ENCODE results near the gene CHST11.
"Not testable (repeated sequence)": the region's sequence is repeated elsewhere in the genome, so short reads cannot be mapped to it uniquely, and the experiment has no call there.

CHST11 gene

DNA sequence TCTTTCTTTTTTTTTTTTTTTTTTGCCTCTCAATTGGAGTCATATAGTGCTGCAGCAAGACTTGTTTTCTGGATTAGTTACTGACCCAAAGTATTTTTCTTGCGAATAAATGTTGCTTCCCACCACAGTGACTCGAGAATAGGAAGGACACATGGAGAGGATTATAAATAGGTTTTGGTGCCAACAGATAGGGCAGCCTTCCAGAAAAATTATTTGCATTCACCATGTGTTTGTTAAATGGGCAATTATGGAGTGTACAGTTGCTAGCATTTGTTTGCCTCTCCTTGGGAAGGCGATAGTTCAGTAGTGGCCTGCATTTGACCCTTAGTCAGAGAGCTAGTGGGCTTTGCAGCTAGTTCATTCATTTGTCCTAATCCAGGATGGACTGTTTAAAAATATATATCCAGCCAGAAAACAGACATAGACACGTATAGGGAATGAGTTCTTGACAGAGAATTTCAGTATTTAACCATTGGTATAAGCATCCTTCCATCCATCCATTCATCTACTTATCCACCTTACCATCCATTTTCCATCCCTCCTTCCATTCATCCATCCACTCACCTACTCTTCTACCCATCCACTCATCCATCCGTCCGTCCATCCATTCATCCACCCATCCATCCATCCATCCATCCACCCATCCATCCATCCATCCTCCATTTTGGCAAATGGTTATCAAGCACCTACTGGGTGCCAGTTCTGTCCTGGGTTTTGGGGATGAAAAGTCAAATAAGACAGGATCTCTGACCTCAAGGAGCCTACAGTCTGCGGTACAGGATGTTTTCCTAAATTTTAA, 67.5 kb downstream of the CHST11 start:
- Histone ChIP-seq H3K4me1 (peaks cover 54 to 62% (median 59%) of the 10 kb centered on the region in 10 experiments), H3K4me3 (peak overlapping the region in 3 of 10 experiments; percentile 11 to 39 (median 25); a peak in 4 of 20 replicates), H4K20me1 (peaks cover 24 to 55% (median 28%) of the 10 kb centered on the region in 11 experiments; a peak in 21 of 22 replicates), H3K27me3 (no peaks in the 10 kb centered on the region), H3K36me3 (peaks cover 25 to 50% (median 40%) of the 10 kb centered on the region in 11 experiments), H3K4me2 (peak overlapping the region; percentile 67 to 96 (median 90)), H3K27ac (peak overlapping the region; percentile 24 to 88 (median 79); a peak in 20 of 22 replicates), H3K9me3 (replicated peaks in 1 of 11) (peaks cover 30 to 48% (median 43%) of the 10 kb centered on the region in 11 experiments), H3K9ac (peak overlapping the region in 9 of 11 experiments; percentile 8 to 74 (median 66); a peak in 16 of 22 replicates)
- TF ChIP-seq Cebpa-rat (IDR thresholded peaks at IDR 0.05): no peak

DNA sequence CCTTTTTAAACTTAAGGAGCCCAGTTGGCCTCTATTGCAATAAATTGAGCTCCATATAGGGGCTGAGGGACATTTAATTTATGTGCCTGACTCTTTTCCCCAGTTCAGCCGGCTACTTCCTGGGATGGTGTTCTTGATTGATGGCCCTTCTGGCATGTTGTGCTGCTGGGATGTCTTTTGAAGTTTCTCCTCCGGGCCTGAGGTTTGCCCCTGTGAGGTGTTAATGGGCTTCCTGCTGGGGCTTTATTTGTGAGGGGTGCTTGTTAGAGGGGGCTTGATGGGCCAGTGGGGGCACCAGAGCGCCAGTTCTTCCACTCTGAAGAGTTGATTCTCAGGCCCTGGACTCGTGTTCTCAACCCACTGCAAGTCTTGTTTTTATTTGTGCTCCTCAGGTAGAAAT, 69.6 kb downstream of the CHST11 start:
- Histone ChIP-seq H3K27ac (peak overlapping the region in 7 of 11 experiments; percentile 5 to 36 (median 13); a peak in 7 of 22 replicates), H3K9me3 (replicated peaks in 1 of 11) (peaks cover 35 to 67% (median 61%) of the 10 kb centered on the region in 11 experiments), H3K27me3 (no peaks in the 10 kb centered on the region), H3K9ac (no peak overlapping the region), H4K20me1 (peaks cover 3 to 45% (median 15%) of the 10 kb centered on the region in 11 experiments; a peak in 15 of 22 replicates), H3K4me1 (peaks cover 33 to 41% (median 38%) of the 10 kb centered on the region in 10 experiments), H3K36me3 (peaks cover 25 to 71% (median 56%) of the 10 kb centered on the region in 11 experiments), H3K4me2 (no peak overlapping the region), H3K4me3 (peak overlapping the region in 2 of 10 experiments; percentile 18 to 21; a peak in 5 of 20 replicates)
- TF ChIP-seq Cebpa-rat (IDR thresholded peaks at IDR 0.05): no peak

DNA sequence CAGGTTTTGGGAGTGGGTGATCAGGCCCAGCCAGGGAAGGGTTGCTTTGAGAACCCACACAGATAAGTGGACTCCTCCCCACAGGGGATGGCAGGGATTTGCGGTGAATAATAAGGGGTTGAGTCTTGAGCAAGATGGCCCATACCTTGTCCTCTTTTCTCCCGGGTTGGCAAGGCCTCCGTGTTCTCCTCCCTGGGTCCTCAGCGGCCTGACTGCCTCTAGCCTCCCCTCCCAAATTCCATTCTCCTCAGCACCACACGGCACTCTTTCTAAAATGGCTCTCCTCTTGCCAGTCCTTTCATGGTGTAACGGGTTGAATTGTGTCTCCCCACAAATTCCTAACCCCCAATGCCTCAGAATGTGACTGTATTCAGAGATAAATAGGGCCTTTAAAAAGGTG, 70.0 kb downstream of the CHST11 start:
- Histone ChIP-seq H3K27me3 (no peaks in the 10 kb centered on the region), H3K4me3 (peak overlapping the region in 4 of 10 experiments; percentile 16 to 21 (median 18); a peak in 6 of 20 replicates), H3K27ac (peak overlapping the region in 7 of 11 experiments; percentile 5 to 36 (median 13); a peak in 6 of 22 replicates), H3K9me3 (replicated peaks in 1 of 11) (peaks cover 35 to 71% (median 62%) of the 10 kb centered on the region in 11 experiments), H3K9ac (no peak overlapping the region), H3K36me3 (peaks cover 25 to 76% (median 59%) of the 10 kb centered on the region in 11 experiments), H3K4me2 (no peak overlapping the region), H4K20me1 (peaks cover under 1 to 45% (median 15%) of the 10 kb centered on the region in 11 experiments; a peak in 15 of 22 replicates), H3K4me1 (peaks cover 30 to 38% (median 35%) of the 10 kb centered on the region in 10 experiments)
- no peak for TF ChIP-seq Cebpa-rat (IDR thresholded peaks at IDR 0.05)

DNA sequence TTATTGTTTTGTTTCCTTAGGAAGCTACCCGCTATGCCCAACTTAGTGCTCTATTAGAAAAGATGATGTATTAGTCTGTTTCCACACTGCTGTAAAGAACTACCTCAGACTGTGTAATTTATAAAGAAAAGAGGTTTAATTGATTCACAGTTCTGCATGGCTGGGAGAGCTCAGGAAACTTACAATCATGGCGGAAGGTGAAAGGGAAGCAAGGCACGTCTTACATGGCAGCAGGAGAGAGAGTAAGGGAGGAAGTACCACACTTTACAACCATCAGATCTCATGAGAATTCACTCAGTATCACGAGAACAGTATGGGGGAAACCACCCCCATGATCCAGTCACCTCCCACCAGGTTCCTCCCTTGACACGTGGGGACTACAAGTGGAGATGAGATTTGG, 70.9 kb downstream of the CHST11 start:
- Histone ChIP-seq H3K9me3 (replicated peaks in 1 of 11) (peaks cover 35 to 77% (median 62%) of the 10 kb centered on the region in 11 experiments), H3K4me3 (peak overlapping the region in 2 of 10 experiments; percentile 4 to 7; a peak in 2 of 20 replicates), H3K36me3 (peaks cover 25 to 82% (median 62%) of the 10 kb centered on the region in 11 experiments), H4K20me1 (peaks cover under 1 to 42% (median 22%) of the 10 kb centered on the region in 11 experiments; a peak in 14 of 22 replicates), H3K4me1 (peaks cover 25 to 37% (median 32%) of the 10 kb centered on the region in 10 experiments)
- H3K9ac ChIP-seq, H3K27me3 ChIP-seq, H3K4me2 ChIP-seq, H3K27ac ChIP-seq: not testable (repeated sequence)

DNA sequence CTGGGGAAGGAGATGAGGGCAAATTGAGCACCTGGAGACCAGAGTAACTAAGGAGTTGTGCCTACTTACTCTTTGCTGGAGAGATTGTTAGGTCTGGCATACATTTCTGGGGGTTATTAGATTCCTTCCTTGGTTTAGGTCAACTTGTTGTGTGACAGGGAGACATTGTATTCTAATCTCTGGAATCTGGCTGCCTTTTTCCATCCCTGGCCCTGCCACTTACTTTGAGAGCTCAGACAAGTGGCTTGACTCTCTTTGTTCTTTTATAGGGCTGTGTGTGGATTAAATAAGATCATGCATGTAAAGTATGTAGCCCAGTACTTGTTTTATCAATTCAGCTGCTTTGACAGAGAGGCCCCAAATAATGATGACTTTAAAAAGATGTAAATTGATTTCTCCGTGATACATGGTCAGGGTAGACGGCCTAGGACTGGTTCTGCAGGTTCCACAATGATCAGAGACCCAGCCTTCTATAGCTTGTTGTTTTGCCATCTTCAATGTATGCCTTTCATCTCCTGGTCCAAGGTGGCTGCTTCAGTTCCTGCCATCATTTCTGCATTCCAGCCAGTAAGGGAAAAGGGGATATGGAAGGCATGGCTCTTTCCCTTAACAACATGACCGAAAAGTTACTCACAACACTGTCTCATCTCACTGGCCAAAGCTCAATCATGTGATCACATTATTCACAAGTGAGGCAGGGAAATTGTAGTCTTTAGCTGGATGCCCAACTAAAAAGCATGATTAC, 72.6 kb downstream of the CHST11 start:
- peaks cover 17 to 45% (median 35%) of the 10 kb centered on the region in 11 experiments; a peak in 18 of 22 replicates for H4K20me1 ChIP-seq
- H3K9me3 ChIP-seq (replicated peaks in 1 of 11): peaks cover 35 to 76% (median 62%) of the 10 kb centered on the region in 11 experiments
- no peak overlapping the region for H3K4me3 ChIP-seq
- H3K9ac ChIP-seq: no peak overlapping the region
- H3K4me1 ChIP-seq: peaks cover 25 to 37% (median 32%) of the 10 kb centered on the region in 10 experiments
- no peak overlapping the region for H3K27ac ChIP-seq
- peaks cover 25 to 85% (median 62%) of the 10 kb centered on the region in 11 experiments for H3K36me3 ChIP-seq
- no peak overlapping the region for H3K4me2 ChIP-seq
- H3K27me3 ChIP-seq: no peaks in the 10 kb centered on the region
- no peak for TF ChIP-seq Cebpa-rat (IDR thresholded peaks at IDR 0.05)

DNA sequence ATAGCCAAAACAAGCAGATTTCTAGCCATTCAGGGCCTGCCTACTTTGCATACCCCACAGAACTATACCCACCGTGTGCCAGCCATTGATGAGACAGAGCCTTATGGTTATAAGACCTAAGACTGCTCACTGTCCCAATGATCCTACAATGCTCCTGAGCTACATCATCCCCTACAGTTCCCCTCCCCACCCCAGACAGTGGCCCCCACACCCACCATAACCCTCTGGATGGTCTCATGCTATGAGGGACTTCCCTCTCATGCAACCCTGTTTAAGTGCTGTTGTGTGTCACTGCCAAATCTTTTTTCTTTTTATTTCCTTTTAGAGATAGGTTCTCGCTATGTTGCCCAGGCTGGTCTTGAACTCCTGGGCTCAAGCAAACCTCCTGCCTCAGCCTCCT, 75.9 kb downstream of the CHST11 start:
- no peak for TF ChIP-seq Cebpa-rat (IDR thresholded peaks at IDR 0.05)
- Histone ChIP-seq H3K4me2 (peak overlapping the region; percentile 44 to 74 (median 67); a peak in 18 of 22 replicates), H4K20me1 (peaks cover 47 to 78% (median 67%) of the 10 kb centered on the region in 11 experiments; a peak in 20 of 22 replicates), H3K9ac (no peak overlapping the region), H3K9me3 (replicated peaks in 1 of 11) (peaks cover 20 to 47% (median 35%) of the 10 kb centered on the region in 11 experiments), H3K36me3 (peaks cover 12 to 77% (median 50%) of the 10 kb centered on the region in 11 experiments), H3K4me3 (no peak overlapping the region), H3K27ac (no peak overlapping the region), H3K4me1 (peaks cover 24 to 61% (median 53%) of the 10 kb centered on the region in 10 experiments), H3K27me3 (no peaks in the 10 kb centered on the region)

DNA sequence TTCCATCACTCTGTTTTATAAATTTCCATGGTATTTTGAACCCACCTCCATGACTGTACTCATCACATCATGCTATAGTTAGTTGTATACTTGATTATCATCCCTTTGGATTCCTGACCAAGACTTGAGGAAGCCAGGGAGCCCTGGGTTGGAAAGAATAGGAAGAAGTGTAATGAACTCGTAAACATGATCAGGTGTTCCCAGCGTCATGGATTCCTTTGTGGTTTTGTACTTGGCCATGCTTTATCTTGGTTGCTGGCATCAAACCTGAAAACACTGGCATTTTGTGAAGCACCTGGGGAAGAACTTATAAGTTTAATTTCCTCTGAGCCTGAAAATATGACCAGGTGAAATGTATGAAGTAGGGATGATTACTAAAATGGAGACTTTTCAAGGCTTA, 76.4 kb downstream of the CHST11 start:
- peaks cover 24 to 62% (median 53%) of the 10 kb centered on the region in 10 experiments for H3K4me1 ChIP-seq
- peaks cover 47 to 83% (median 71%) of the 10 kb centered on the region in 11 experiments; a peak in 20 of 22 replicates for H4K20me1 ChIP-seq
- TF ChIP-seq Cebpa-rat (IDR thresholded peaks at IDR 0.05): no peak
- H3K27ac ChIP-seq: no peak overlapping the region
- H3K4me2 ChIP-seq: peak overlapping the region; percentile 44 to 74 (median 67)
- no peaks in the 10 kb centered on the region for H3K27me3 ChIP-seq
- peaks cover 7 to 77% (median 48%) of the 10 kb centered on the region in 11 experiments for H3K36me3 ChIP-seq
- H3K9me3 ChIP-seq (replicated peaks in 1 of 11): peaks cover 15 to 42% (median 30%) of the 10 kb centered on the region in 11 experiments
- no peak overlapping the region for H3K4me3 ChIP-seq
- H3K9ac ChIP-seq: no peak overlapping the region

DNA sequence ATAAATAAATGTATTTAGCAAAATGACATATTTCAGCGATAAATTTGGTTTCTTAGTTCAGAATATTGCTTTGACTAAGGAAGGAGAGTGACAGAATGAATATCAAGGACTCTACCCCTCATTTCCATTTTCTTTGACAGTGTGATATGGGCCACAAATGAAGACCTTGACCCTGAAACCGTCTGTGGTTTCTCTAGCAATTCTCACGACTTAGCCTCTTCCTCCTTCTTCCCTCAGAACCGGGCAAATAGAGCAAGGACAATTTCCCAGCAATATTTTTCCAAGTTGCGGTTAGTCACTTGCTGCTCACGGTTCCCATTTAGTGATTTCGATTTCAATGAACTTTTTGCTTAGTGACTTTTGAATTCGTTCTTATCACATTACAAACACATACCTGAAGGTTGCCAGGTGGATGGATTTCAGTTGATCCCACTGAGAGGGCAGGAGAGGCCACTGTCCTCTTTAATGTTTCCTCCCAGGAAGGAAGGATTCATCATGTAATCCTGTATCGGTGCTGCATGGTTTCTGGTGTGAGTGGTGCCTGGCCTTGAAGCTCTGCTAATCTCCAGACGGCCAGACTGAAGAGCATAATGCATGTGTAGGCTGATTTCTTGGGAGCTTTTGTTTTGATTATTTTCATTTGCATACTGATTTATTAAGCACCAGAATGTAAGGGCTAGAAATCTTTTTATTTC, 77.6 kb downstream of the CHST11 start:
- H4K20me1 ChIP-seq: peaks cover 50 to 90% (median 77%) of the 10 kb centered on the region in 11 experiments; a peak in 20 of 22 replicates
- H3K9me3 ChIP-seq (replicated peaks in 1 of 11): peaks cover 3 to 30% (median 18%) of the 10 kb centered on the region in 11 experiments; a peak in 21 of 22 replicates
- no peak overlapping the region for H3K4me3 ChIP-seq
- H3K4me1 ChIP-seq: peaks cover 24 to 62% (median 53%) of the 10 kb centered on the region in 10 experiments
- H3K4me2 ChIP-seq: peak overlapping the region; percentile 44 to 74 (median 67)
- no peak for TF ChIP-seq Cebpa-rat (IDR thresholded peaks at IDR 0.05)
- H3K27ac ChIP-seq: peak overlapping the region in 3 of 11 experiments; percentile 4 to 10 (median 8); a peak in 2 of 22 replicates
- H3K36me3 ChIP-seq: peaks cover 0 to 77% (median 46%) of the 10 kb centered on the region in 11 experiments; a peak in 20 of 22 replicates
- H3K9ac ChIP-seq: no peak overlapping the region
- no peaks in the 10 kb centered on the region for H3K27me3 ChIP-seq
